DOHH2 (cell line): ENCODE measurements around the gene SNX19.

Experiments
- H3F3A ChIP-seq: fragments of 200-600 bp; sonication (generic), shearing (Covaris generic); 2 replicates; pipeline ENCODE4 v1.6.0; 2016; ENCODE audit warnings: antibody characterized with exemption, mild to moderate bottlenecking; ENCODE audit not compliant: control insufficient read depth, insufficient read depth
- H3K27ac ChIP-seq: fragments of 200-600 bp; sonication (generic); 2 replicates; pipeline ENCODE4 v1.5.1; 2014; ENCODE audit warnings: low read depth, mild to moderate bottlenecking, low read length, moderate library complexity
- H3K27me3 ChIP-seq: fragments of 200-600 bp; sonication (generic); 2 replicates; pipeline ENCODE4 v1.6.1; 2014; ENCODE audit warnings: mild to moderate bottlenecking, low read length, mixed read lengths; ENCODE audit not compliant: control insufficient read depth
- H3K36me3 ChIP-seq: fragments of 200-600 bp; sonication (generic); 2 replicates; pipeline ENCODE4 v1.6.1; 2014; ENCODE audit warnings: mild to moderate bottlenecking, low read length, moderate library complexity, mixed read lengths; ENCODE audit not compliant: control insufficient read depth
- H3K4me1 ChIP-seq: fragments of 200-600 bp; sonication (generic); 2 replicates; pipeline ENCODE4 v1.6.1; 2014; ENCODE audit warnings: mild to moderate bottlenecking, low read length, mixed read lengths; ENCODE audit not compliant: control insufficient read depth
- H3K4me2 ChIP-seq: fragments of 200-600 bp; sonication (generic); 2 replicates; pipeline ENCODE4 v1.6.0; 2014; ENCODE audit warnings: mild to moderate bottlenecking, low read length, moderate library complexity
- H3K4me3 ChIP-seq: fragments of 200-600 bp; sonication (generic); 2 replicates; pipeline ENCODE4 v1.5.1; 2014; ENCODE audit warnings: mild to moderate bottlenecking, low read length, mixed read lengths
- H3K79me2 ChIP-seq: fragments of 200-600 bp; sonication (generic); 2 replicates; pipeline ENCODE4 v1.6.1; 2014; ENCODE audit warnings: mild to moderate bottlenecking, low read length, mixed read lengths; ENCODE audit not compliant: control insufficient read depth
- H3K9me2 ChIP-seq: fragments of 200-600 bp; sonication (generic); replicated peaks from 2 replicates; pipeline ENCODE4 v1.6.1; 2014; ENCODE audit warnings: mild to moderate bottlenecking, low read length, mixed read lengths; ENCODE audit not compliant: control insufficient read depth
- H3K9me3 ChIP-seq: fragments of 200-600 bp; sonication (generic); 2 replicates; pipeline ENCODE4 v1.6.1; 2014; ENCODE audit warnings: antibody characterized with exemption, low read length, mixed read lengths; ENCODE audit not compliant: control insufficient read depth, insufficient read depth
- H4K20me1 ChIP-seq: fragments of 200-600 bp; sonication (generic); 2 replicates; pipeline ENCODE4 v1.6.0; 2014; ENCODE audit warnings: low read depth, mild to moderate bottlenecking, antibody characterized with exemption, low read length, moderate library complexity; ENCODE audit not compliant: control insufficient read depth, insufficient read depth
- CTCF ChIP-seq: fragments of 200-600 bp; sonication (generic); IDR thresholded peaks from one replicate; pipeline ENCODE4 v1.5.1; 2014; ENCODE audit warnings: antibody characterized with exemption, mild to moderate bottlenecking, low read depth, low read length; ENCODE audit not compliant: poor library complexity, severe bottlenecking
- EZH2phosphoT487 ChIP-seq: fragments of 200-600 bp; sonication (generic); IDR thresholded peaks from 2 replicates; pipeline ENCODE4 v1.6.1; 2017; ENCODE audit warnings: borderline replicate concordance, mild to moderate bottlenecking, antibody characterized with exemption, low read length, moderate library complexity, mixed read lengths

Gene SNX19

DNA sequence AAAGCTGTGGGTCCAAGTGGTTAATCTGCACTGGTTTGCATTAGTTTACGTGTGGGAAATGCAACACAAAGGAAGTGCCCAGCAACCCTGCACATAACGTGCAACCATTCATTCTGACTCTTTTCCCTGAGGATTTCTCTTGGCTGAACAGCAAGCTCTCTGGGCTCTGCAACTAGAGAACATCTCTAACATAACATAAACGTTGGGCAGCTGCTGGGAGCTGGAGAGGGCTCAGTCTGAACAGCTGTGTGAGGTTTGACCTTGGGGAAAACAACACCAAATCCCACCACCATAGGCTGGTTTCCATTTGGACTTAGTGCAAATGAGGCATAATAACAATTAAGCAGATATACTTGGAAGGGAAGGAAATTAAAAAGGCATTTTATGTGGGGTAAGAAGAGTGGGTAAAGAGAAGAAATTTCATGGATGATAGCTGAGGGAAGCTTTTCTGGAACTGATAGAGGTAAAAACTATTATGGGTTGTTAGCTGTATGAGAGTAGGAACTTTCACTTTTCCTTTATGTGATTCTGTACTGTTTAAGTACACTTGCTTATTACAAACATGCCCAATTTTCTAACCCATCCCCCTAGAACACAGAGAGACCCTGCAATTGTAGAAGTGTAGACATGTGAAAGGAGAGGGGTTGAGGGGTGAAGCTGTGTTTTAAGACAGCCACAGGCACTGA is 76.2 kb downstream of the SNX19 start:
- no peak overlapping the region for H3K4me2 ChIP-seq
- H3K27ac ChIP-seq, result no peak overlapping the region
- H3K4me3 ChIP-seq, result no peak overlapping the region

GRCh38 chr11:130837194-130837593 is 79.1 kb downstream of the SNX19 start:
- Histone ChIP-seq H3K27ac (no peak overlapping the region), H3K79me2 (no peaks in the 10 kb centered on the region), H3K4me3 (no peak overlapping the region), H3K4me2 (no peak overlapping the region), H3F3A (no peaks in the 10 kb centered on the region), H3K27me3 (peaks cover 19% of the 10 kb centered on the region), H3K36me3 (no peaks in the 10 kb centered on the region), H3K9me2 (no peaks in the 10 kb centered on the region), H4K20me1 (no peaks in the 10 kb centered on the region), H3K9me3 (no peaks in the 10 kb centered on the region), H3K4me1 (no peaks in the 10 kb centered on the region)
- TF ChIP-seq CTCF, result no peak
- no peak for TF ChIP-seq EZH2phosphoT487

More for the DNA sequence above, 76.2 kb downstream of the SNX19 start:
- H3K27me3 ChIP-seq, result peaks cover 11% of the 10 kb centered on the region
- H3F3A ChIP-seq, result no peaks in the 10 kb centered on the region
- no peaks in the 10 kb centered on the region for H3K4me1 ChIP-seq
- no peaks in the 10 kb centered on the region for H3K9me3 ChIP-seq
- H3K36me3 ChIP-seq, result no peaks in the 10 kb centered on the region
- no peaks in the 10 kb centered on the region for H3K9me2 ChIP-seq
- H3K79me2 ChIP-seq, result no peaks in the 10 kb centered on the region
- TF ChIP-seq CTCF (no peak), EZH2phosphoT487 (no peak)
- no peaks in the 10 kb centered on the region for H4K20me1 ChIP-seq

DNA sequence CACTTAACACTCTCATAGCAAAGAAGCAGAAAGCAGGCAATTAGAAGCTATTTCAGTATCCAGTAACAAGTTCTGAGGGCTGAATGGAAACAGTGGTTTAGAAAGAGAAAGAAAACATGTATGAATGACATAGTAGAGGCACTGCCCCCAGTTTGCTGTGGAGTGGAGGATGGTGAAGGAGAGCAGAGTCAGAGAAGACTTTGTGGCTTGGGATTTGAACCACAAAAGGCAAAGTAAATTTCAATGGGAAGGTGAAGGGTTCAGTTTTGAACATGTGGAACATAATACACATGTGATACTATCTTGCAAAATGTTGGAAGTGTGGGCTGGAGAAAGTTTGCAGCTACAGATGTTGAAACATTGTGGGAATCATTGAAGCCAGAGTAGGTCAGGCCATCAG is 81.4 kb downstream of the SNX19 start:
- no peaks in the 10 kb centered on the region for H3K4me1 ChIP-seq
- no peaks in the 10 kb centered on the region for H3F3A ChIP-seq
- H3K9me3 ChIP-seq, result no peaks in the 10 kb centered on the region
- no peak overlapping the region for H3K27ac ChIP-seq
- H3K4me2 ChIP-seq, result no peak overlapping the region
- H3K4me3 ChIP-seq, result no peak overlapping the region
- H3K9me2 ChIP-seq, result no peaks in the 10 kb centered on the region
- H4K20me1 ChIP-seq, result no peaks in the 10 kb centered on the region
- H3K36me3 ChIP-seq, result no peaks in the 10 kb centered on the region
- peaks cover 8% of the 10 kb centered on the region for H3K27me3 ChIP-seq
- TF ChIP-seq EZH2phosphoT487 (no peak), CTCF (no peak)
- H3K79me2 ChIP-seq, result no peaks in the 10 kb centered on the region
